Rectal smooth muscle tissue (tissue), 1 donor: ENCODE measurements around the gene CCHCR1.
A peak's percentile ranks its signal among the peaks of the same experiment; 100 is the strongest.

ENCODE experiments used
- H3K27ac ChIP-seq: one replicate; pipeline ENCODE4 v1.7.0; 2013; ENCODE audit warnings: low read depth, low read length, inconsistent platforms
- H3K27me3 ChIP-seq: one replicate; pipeline ENCODE4 v1.7.0; 2013; ENCODE audit warnings: low read length; ENCODE audit not compliant: control insufficient read depth, insufficient read depth
- H3K36me3 ChIP-seq: one replicate; pipeline ENCODE4 v1.7.0; 2013; ENCODE audit warnings: low read length; ENCODE audit not compliant: control insufficient read depth, insufficient read depth
- H3K4me1 ChIP-seq: one replicate; pipeline ENCODE4 v1.7.0; 2013; ENCODE audit warnings: low read length; ENCODE audit not compliant: control insufficient read depth, insufficient read depth
- H3K4me3 ChIP-seq: one replicate; pipeline ENCODE4 v1.7.0; 2013; ENCODE audit warnings: low read length
- H3K9ac ChIP-seq: one replicate; pipeline ENCODE4 v1.7.0; 2013; ENCODE audit warnings: low read length

The CCHCR1 gene

DNA sequence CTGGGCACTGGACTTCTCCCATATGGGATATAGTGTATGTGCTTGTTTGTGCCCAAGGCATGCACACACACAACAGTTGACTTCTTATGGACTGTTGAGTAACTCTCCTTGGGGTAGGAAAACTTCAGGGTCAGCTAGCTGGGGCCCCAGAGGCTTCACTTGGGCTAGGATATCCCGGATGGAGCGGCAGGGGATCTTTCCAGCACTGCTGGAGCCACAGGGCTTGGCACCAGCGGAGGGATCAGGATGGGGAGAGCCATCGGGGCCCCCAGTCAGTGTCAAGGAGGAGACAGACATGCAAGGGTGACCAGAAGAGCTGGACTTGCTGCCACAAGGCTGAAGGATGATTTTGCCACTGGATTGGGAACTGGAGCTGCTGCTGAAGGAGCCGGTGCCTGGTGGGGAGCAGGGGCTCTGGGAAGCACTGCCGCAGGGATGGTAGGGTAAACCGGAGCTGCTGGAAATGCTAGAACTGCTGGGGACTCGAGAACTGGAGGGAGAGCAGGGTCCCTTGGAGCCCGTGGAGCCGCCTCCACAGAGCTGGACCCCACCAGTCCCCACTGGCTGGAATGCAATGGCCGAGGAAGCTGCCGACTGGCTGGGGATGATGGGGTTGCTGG is 41.6 kb downstream of the CCHCR1 start:
- Histone ChIP-seq H3K4me3 (peak overlapping the region; percentile 48), H3K27me3 (peaks cover 3% of the 10 kb centered on the region), H3K4me1 (peaks cover 22% of the 10 kb centered on the region), H3K27ac (no peak overlapping the region), H3K9ac (no peak overlapping the region), H3K36me3 (no peaks in the 10 kb centered on the region)

DNA sequence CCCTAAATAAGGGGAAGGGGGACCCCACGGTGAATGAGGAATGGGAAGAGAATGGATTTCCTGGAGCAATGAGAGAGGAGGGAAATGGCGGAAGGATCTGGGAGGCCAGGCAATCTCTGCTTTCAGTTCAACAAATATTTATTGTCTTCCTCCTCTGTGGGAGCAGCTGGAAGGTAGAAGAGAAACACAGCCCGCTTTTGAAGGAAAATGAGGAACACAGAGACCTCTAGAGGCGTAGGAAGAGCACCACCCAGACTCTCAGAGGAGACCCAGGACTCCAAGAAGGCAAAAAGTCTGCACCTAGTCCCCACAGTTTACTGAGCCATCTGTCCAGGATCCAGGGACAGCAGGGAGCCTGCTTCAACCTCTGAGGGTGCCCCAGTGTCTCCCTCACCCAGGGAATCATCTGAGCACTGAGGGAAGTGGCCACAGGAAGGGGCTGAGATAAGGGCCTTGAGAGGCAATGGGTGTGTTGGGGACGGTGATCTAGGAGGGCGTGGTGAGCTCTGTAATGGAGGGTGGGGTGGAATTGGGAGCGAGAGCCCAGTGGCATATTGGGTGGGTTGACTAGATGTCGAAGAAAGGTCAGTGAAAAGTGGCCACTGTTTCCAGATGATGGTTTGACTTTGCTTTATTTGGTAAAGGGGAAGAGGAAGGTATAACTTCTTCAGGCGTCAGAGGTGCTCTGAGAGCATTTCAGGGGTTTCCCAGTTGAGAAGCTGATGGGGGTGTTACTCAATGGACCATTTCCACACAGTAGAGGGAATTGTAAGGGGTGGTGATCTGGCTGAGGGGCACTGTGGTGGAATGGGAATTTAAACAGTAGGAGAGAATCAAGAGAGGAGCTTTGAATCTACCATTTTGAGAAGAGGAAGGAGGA is 42.4 kb downstream of the CCHCR1 start:
- H3K9ac ChIP-seq = no peak overlapping the region
- peaks cover 3% of the 10 kb centered on the region for H3K27me3 ChIP-seq
- peak overlapping the region; percentile 48 for H3K4me3 ChIP-seq
- H3K36me3 ChIP-seq = no peaks in the 10 kb centered on the region
- peak overlapping the region; percentile 83 for H3K27ac ChIP-seq
- peaks cover 22% of the 10 kb centered on the region for H3K4me1 ChIP-seq

DNA sequence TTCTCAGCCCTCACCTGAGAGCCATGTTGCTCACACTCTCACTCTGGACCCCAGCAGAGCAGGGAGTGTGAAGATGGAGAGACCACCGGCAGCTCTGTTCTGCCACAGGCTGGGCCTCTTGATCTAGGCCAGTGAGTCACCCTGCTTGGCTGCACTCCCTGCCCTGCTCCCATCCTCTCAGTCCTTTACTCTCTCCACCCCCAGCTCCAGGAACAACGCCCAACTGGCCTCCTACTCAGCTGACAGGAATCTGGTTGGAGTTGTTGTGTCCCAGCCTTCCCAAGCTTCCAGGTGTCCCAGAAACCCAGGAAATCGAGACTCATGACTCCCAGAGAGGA is 43.1 kb downstream of the CCHCR1 start, which contains the start of gene PSORS1C1:
TSS of gene PSORS1C1 (plus strand) at position 260 of the 338 bp plus-strand sequence. CDS start 14,833 bp downstream, outside the sequence.
- H3K9ac ChIP-seq = no peak within 1 kb of the TSS
- H3K27me3 ChIP-seq = peaks cover 3% of the 10 kb centered on the region
- peaks cover 22% of the 10 kb centered on the region for H3K4me1 ChIP-seq
- H3K4me3 ChIP-seq = peak within 1 kb of the TSS; percentile 48
- H3K36me3 ChIP-seq = no peaks in the 10 kb centered on the region
- peak within 1 kb of the TSS; percentile 83 for H3K27ac ChIP-seq

GRCh38 chr6:31113861-31114540 is 43.6 kb downstream of the CCHCR1 start:
- Histone ChIP-seq H3K36me3 (no peaks in the 10 kb centered on the region), H3K4me1 (peaks cover 22% of the 10 kb centered on the region), H3K4me3 (peak overlapping the region; percentile 48), H3K9ac (no peak overlapping the region), H3K27ac (peak overlapping the region; percentile 83), H3K27me3 (peaks cover 3% of the 10 kb centered on the region)

DNA sequence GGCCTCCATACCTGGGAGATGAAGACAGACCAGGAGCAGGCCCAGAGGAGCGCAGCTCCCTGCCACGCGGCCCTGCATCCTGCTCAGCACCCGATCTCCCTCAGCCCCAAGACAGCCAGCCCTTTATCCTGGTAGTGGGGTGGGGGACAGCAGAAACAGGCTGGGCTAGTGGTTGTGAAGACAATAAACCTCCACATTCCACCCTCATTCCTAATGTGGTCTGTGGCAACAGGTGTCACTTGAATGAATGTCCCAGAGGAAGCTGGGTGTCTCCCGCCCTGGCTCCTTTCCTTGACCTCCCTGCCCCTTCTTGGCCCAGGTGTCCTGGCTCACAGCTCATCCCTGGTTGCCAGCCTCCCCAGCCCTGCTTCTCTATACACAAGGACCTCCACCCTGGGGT is 45.1 kb downstream of the CCHCR1 start, which contains the start of gene C6orf15:
TSS of gene C6orf15 (minus strand) at position 98 of the 400 bp plus-strand sequence. CDS start at position 78, 20 bp downstream.
- Histone ChIP-seq H3K36me3 (no peaks in the 10 kb centered on the region), H3K4me1 (peaks cover 22% of the 10 kb centered on the region), H3K27ac (no peak within 1 kb of the TSS), H3K27me3 (no peaks in the 10 kb centered on the region), H3K4me3 (no peak within 1 kb of the TSS), H3K9ac (no peak within 1 kb of the TSS)

- no peaks in the 10 kb centered on the region for H3K36me3 ChIP-seq
- H3K27me3 ChIP-seq = no peaks in the 10 kb centered on the region
- peaks cover 22% of the 10 kb centered on the region for H3K4me1 ChIP-seq
- H3K27ac ChIP-seq = no peak overlapping the region
- H3K9ac ChIP-seq = no peak overlapping the region
- H3K4me3 ChIP-seq = no peak overlapping the region
Measured at GRCh38 chr6:31111712-31112111, 45.9 kb downstream of the CCHCR1 start.

DNA sequence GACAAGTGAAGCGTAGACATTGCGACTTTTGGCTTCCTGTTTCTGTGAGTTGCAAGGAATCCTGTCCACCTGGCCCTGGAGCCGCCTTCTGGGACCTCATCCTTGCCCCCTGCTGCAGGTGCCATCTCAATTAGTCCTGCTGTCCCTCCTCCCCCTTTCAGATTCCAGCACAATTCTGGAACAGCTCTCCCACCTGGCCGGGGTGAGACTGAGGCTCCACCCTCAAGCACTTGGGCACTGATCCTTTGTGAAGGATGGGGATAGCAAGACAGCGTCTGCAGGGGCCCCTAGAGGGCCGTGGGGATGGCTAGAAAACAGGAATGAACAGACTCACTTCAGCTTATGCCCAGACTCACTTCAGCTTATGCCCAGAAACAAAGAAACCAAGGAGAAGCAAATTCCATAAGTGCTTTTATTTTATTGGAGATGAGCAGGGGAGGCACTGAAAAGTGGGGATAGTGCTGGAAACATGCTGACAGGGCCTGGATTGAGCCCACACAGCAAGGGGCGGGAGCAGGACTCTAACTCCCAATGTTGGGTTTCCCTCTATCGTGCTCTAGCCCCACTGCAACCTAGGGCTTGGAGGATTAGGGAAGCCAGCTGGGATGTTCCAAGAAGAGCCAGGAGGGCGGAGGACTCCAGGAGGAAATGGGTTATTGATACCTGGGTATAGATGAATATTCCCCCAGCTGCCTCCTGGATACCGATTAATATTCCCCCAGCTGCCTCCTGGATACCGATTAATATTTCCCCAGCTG is 46.6 kb downstream of the CCHCR1 start:
- no peak overlapping the region for H3K9ac ChIP-seq
- H3K27ac ChIP-seq = no peak overlapping the region
- no peaks in the 10 kb centered on the region for H3K27me3 ChIP-seq
- no peaks in the 10 kb centered on the region for H3K36me3 ChIP-seq
- peaks cover 22% of the 10 kb centered on the region for H3K4me1 ChIP-seq
- H3K4me3 ChIP-seq = no peak overlapping the region

DNA sequence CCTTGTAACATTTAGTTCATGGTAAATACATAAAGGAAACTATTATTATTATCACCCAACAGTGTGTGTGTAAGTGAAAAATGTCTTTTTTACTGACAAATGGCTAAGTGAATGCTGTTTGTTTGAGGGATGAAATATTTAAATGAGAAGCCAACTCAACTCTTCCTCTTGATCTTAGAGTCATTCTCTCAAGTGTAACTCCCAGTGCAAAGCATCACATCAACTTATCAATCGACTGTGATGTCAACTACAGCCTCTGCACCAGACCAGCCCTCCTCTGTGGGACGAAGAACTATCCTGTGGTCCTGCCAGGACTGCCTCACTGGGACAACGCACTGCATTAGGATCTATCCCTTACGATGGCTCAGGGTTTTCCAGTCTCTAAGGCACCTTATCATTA is 50.5 kb downstream of the CCHCR1 start:
- H3K4me3 ChIP-seq = no peak overlapping the region
- H3K27ac ChIP-seq = no peak overlapping the region
- no peaks in the 10 kb centered on the region for H3K36me3 ChIP-seq
- H3K9ac ChIP-seq = no peak overlapping the region
- H3K4me1 ChIP-seq = no peaks in the 10 kb centered on the region
- no peaks in the 10 kb centered on the region for H3K27me3 ChIP-seq

GRCh38 chr6:31103136-31103535 is 54.5 kb downstream of the CCHCR1 start:
- Histone ChIP-seq H3K27me3 (no peaks in the 10 kb centered on the region), H3K36me3 (no peaks in the 10 kb centered on the region)

GRCh38 chr6:31098449-31098938 is 59.1 kb downstream of the CCHCR1 start:
- Histone ChIP-seq H3K9ac (no peak overlapping the region), H3K4me1 (no peaks in the 10 kb centered on the region), H3K4me3 (no peak overlapping the region), H3K27ac (no peak overlapping the region), H3K36me3 (no peaks in the 10 kb centered on the region), H3K27me3 (no peaks in the 10 kb centered on the region)

More at GRCh38 chr6:31103136-31103535, 54.5 kb downstream of the CCHCR1 start:
- H3K4me1 ChIP-seq = no peaks in the 10 kb centered on the region
- no peak overlapping the region for H3K4me3 ChIP-seq
- no peak overlapping the region for H3K9ac ChIP-seq
- H3K27ac ChIP-seq = no peak overlapping the region

GRCh38 chr6:31096656-31097055 is 60.9 kb downstream of the CCHCR1 start:
- Histone ChIP-seq H3K27ac (no peak overlapping the region), H3K4me3 (no peak overlapping the region), H3K36me3 (no peaks in the 10 kb centered on the region), H3K9ac (no peak overlapping the region), H3K4me1 (no peaks in the 10 kb centered on the region), H3K27me3 (no peaks in the 10 kb centered on the region)

- Histone ChIP-seq H3K4me3 (no peak overlapping the region), H3K27me3 (no peaks in the 10 kb centered on the region), H3K36me3 (no peaks in the 10 kb centered on the region), H3K4me1 (no peaks in the 10 kb centered on the region), H3K27ac (no peak overlapping the region), H3K9ac (no peak overlapping the region)
Measured at GRCh38 chr6:31096215-31096614, 61.4 kb downstream of the CCHCR1 start.
